Ishikawa (cell line): ENCODE data around the gene FOXP1.

Experiments used
- RAD21 ChIP-seq: IDR thresholded peaks from 2 replicates; pipeline ENCODE4 v1.6.1; 2012; ENCODE audit warnings: low read depth
- YY1 ChIP-seq: IDR thresholded peaks from 2 replicates; pipeline ENCODE4 v1.6.1; 2012; ENCODE audit warnings: low read depth

- TF ChIP-seq RAD21: no peak
- TF ChIP-seq YY1: no peak
Measured at GRCh38 chr3:71311661-71312046, 271.9 kb downstream of the FOXP1 start.
